Sigmoid colon (tissue), 7 donors: ENCODE results near the gene GIMAP8. TPM values are rescaled to one million over a fixed set of nuclear protein-coding genes. Genes with fewer than 3 reads are reported as not detected.

Experiments used
- DNase-seq: peaks from one replicate; pipeline ENCODE4 v3.0.0-alpha.2; 2019
- H3K27ac ChIP-seq, 4 donors: fragments of 200-600 bp; sonication (generic); one replicate each; pipeline ENCODE4 v1.5.1; 2016 to 2019; ENCODE audit warnings: mild to moderate bottlenecking in 1 of 4
- H3K27me3 ChIP-seq, 3 donors: fragments of 200-600 bp; sonication (generic); one replicate each; pipeline ENCODE4 v1.5.1; 2019; ENCODE audit warnings: mild to moderate bottlenecking in 1 of 3
- H3K36me3 ChIP-seq, 4 donors: fragments of 200-600 bp; sonication (generic); one replicate each; pipeline ENCODE4 v1.5.1; 2016 to 2019
- H3K4me1 ChIP-seq, 4 donors: fragments of 200-600 bp; sonication (generic); one replicate each; pipeline ENCODE4 v1.5.1; 2017 to 2019
- H3K4me3 ChIP-seq, 4 donors: fragments of 200-600 bp; sonication (generic); one replicate each; pipeline ENCODE4 v1.5.1; 2017 to 2019; ENCODE audit warnings: mild to moderate bottlenecking in 2 of 4, moderate library complexity in 1 of 4
- H3K9me3 ChIP-seq, 4 donors: fragments of 200-600 bp in 3 of 4; sonication (generic) in 3 of 4; one replicate each; pipeline versions ENCODE4 v1.5.1 to v1.6.1; 2013 to 2019
- CTCF ChIP-seq, 4 experiments: fragments of 450-650 bp in 3 of 4; fragments of 200-600 bp in 1 of 4; IDR thresholded peaks; one replicate each; pipeline ENCODE4 v1.5.1; 2016 to 2019; ENCODE audit warnings: antibody characterized with exemption in 4 of 4, mild to moderate bottlenecking in 3 of 4, moderate library complexity in 2 of 4
- EP300 ChIP-seq, 4 donors: sonication (generic); formaldehyde crosslinking; IDR thresholded peaks; one replicate each; pipeline ENCODE4 v1.6.1; 2017; ENCODE audit warnings: antibody characterized with exemption in 4 of 4
- POLR2A ChIP-seq, 2 donors: fragments of 450-650 bp; IDR thresholded peaks; one replicate each; pipeline ENCODE4 v1.6.1; 2016; ENCODE audit warnings: antibody characterized with exemption in 2 of 2, mild to moderate bottlenecking in 2 of 2, moderate library complexity in 2 of 2
- POLR2AphosphoS5 ChIP-seq, 4 donors: sonication (generic); formaldehyde crosslinking; IDR thresholded peaks; one replicate each; pipeline ENCODE4 v1.6.1; 2017; ENCODE audit warnings: antibody characterized with exemption in 4 of 4
- WGBS, 2 donors: extraction: QIAGEN DNeasy Blood & Tissue Kit; methylation state at CpG; one replicate each; pipeline ENCODE4 v1.1.7; 2013; 5-methylcytosine and 5-hydroxymethylcytosine counted together
- intact Hi-C: fragments of 100-400 bp; cut with DNase I; formaldehyde crosslinking; loops from one replicate; pipeline ENCODE4 v1.15.1; 2023
- polyA plus RNA-seq, 3 donors: library from polyadenylated mRNA; stranded (reverse); fragments of 200-250 nt; gene quantifications; one replicate each; pipeline ENCODE4 v1.2.3, GENCODE V29; 2013
- total RNA-seq, 4 donors: library from RNA; depleted of rRNA; stranded (reverse); fragments of >200 nt; gene quantifications; one replicate each; pipeline ENCODE4 v1.1.0, GENCODE V29; 2016
- donor health status: healthy with polysubstance abuse.
- donor health status: Bipolar disorder and iron deficiency.
- donor health status: healthy.

GIMAP8 gene
- total and polyA plus RNA-seq, 7 donors = 2.4 to 10.7 (median 7.1) TPM

- H3K36me3 ChIP-seq = no peaks in the 10 kb centered on the region
- H3K27me3 ChIP-seq = no peaks in the 10 kb centered on the region
- WGBS, 2 donors = 97 to 98% methylated on average over 20 of the region's 20 CpGs
- no peak overlapping the region for H3K27ac ChIP-seq
- no peak overlapping the region for H3K4me3 ChIP-seq
- peaks cover 0 to 10% (median 1%) of the 10 kb centered on the region in 4 donors for H3K4me1 ChIP-seq
- TF ChIP-seq EP300 (IDR thresholded peaks at IDR 0.05) (no peak), POLR2A (IDR thresholded peaks at IDR 0.05) (no peak), POLR2AphosphoS5 (IDR thresholded peaks at IDR 0.05) (no peak), CTCF (IDR thresholded peaks at IDR 0.05) (no peak)
- H3K9me3 ChIP-seq = peaks cover 0 to 8% (median 1%) of the 10 kb centered on the region in 4 donors
- intact Hi-C loops = no loop called here
- no peak for DNase-seq
Measured at GRCh38 chr7:150442811-150443210, 7.6 kb upstream of the GIMAP8 start.

GRCh38 chr7:150443793-150444540 is 6.5 kb upstream of the GIMAP8 start:
- no peak for DNase-seq

GRCh38 chr7:150444674-150445365 is 5.6 kb upstream of the GIMAP8 start:
- DNase-seq = no peak
- no peak overlapping the region for H3K4me3 ChIP-seq
- peaks cover 0 to 19% (median 1%) of the 10 kb centered on the region in 4 donors for H3K4me1 ChIP-seq
- intact Hi-C loops = no loop called here
- no peak overlapping the region for H3K27ac ChIP-seq
- no peak for TF ChIP-seq POLR2AphosphoS5 (IDR thresholded peaks at IDR 0.05)
- TF ChIP-seq EP300 (IDR thresholded peaks at IDR 0.05) = no peak
- no peak for TF ChIP-seq CTCF (IDR thresholded peaks at IDR 0.05)
- no peak for TF ChIP-seq POLR2A (IDR thresholded peaks at IDR 0.05)
- peaks cover 0 to 8% (median 1%) of the 10 kb centered on the region in 4 donors for H3K9me3 ChIP-seq
- no peaks in the 10 kb centered on the region for H3K36me3 ChIP-seq
- peaks cover 0 to 4% (median 0%) of the 10 kb centered on the region in 3 donors for H3K27me3 ChIP-seq
- WGBS, 2 donors = 65 to 86% methylated on average over 7 of the region's 7 CpGs

More at GRCh38 chr7:150443793-150444540, 6.5 kb upstream of the GIMAP8 start:
- Histone ChIP-seq H3K4me1 (peaks cover 0 to 14% (median 1%) of the 10 kb centered on the region in 4 donors), H3K9me3 (peaks cover 0 to 8% (median 1%) of the 10 kb centered on the region in 4 donors), H3K27me3 (no peaks in the 10 kb centered on the region), H3K36me3 (no peaks in the 10 kb centered on the region), H3K4me3 (no peak overlapping the region), H3K27ac (no peak overlapping the region)
- WGBS, 2 donors = 81 to 91% methylated on average over 18 of the region's 18 CpGs
- intact Hi-C loops = no loop called here
- TF ChIP-seq POLR2A (IDR thresholded peaks at IDR 0.05) (no peak), POLR2AphosphoS5 (IDR thresholded peaks at IDR 0.05) (no peak), CTCF (IDR thresholded peaks at IDR 0.05) (no peak), EP300 (IDR thresholded peaks at IDR 0.05) (no peak)

- H3K27me3 ChIP-seq = peaks cover 2 to 10% (median 8%) of the 10 kb centered on the region in 3 donors
- no peak for DNase-seq
- H3K27ac ChIP-seq = no peak overlapping the region
- H3K4me1 ChIP-seq = peaks cover 0 to 19% (median 1%) of the 10 kb centered on the region in 4 donors
- no peak overlapping the region for H3K4me3 ChIP-seq
- H3K9me3 ChIP-seq = peaks cover 0 to 5% (median 1%) of the 10 kb centered on the region in 4 donors
- no peaks in the 10 kb centered on the region for H3K36me3 ChIP-seq
- intact Hi-C loops = no loop called here
- no peak for TF ChIP-seq CTCF (IDR thresholded peaks at IDR 0.05)
- TF ChIP-seq POLR2AphosphoS5 (IDR thresholded peaks at IDR 0.05) = no peak
- no peak for TF ChIP-seq EP300 (IDR thresholded peaks at IDR 0.05)
- TF ChIP-seq POLR2A (IDR thresholded peaks at IDR 0.05) = no peak
- WGBS, 2 donors = 82 to 84% methylated on average over 2 of the region's 2 CpGs
Measured at GRCh38 chr7:150446288-150446938, 4.0 kb upstream of the GIMAP8 start.
